ENCODE measurements around the gene RAMP2.
"Not testable (repeated sequence)": the region's sequence is repeated elsewhere in the genome, so short reads cannot be mapped to it uniquely, and the experiment has no call there.

The RAMP2 gene

GRCh38 chr17:42748908-42749798, 11.9 kb upstream of the RAMP2 start:
- no peak overlapping the region for H3K4me3 Mint-ChIP-seq
- H3K4me1 Mint-ChIP-seq: peaks cover 9% of the 10 kb centered on the region
- peaks cover 32% of the 10 kb centered on the region for H3K27me3 Mint-ChIP-seq
- ATAC-seq (replicated peaks; ENCODE audit: extremely low read depth, poor library complexity, severe bottlenecking) (no peak), DNase-seq (ENCODE audit: low spot score in 2 of 2) (no peak)
- H3K36me3 Mint-ChIP-seq (ENCODE audit: insufficient read depth): peaks cover 7% of the 10 kb centered on the region
- H3K27ac Mint-ChIP-seq (ENCODE audit: low read depth): no peak overlapping the region
- H3K9me3 Mint-ChIP-seq: no peaks in the 10 kb centered on the region

GRCh38 chr17:42750739-42751344, 10.2 kb upstream of the RAMP2 start:
- DNase-seq (ENCODE audit: low spot score in 2 of 2) (no peak), ATAC-seq (replicated peaks; ENCODE audit: extremely low read depth, poor library complexity, severe bottlenecking) (no peak)
- no peaks in the 10 kb centered on the region for H3K9me3 Mint-ChIP-seq
- no peak overlapping the region for H3K4me3 Mint-ChIP-seq
- H3K27me3 Mint-ChIP-seq: peaks cover 45% of the 10 kb centered on the region
- no peak overlapping the region for H3K27ac Mint-ChIP-seq (ENCODE audit: low read depth)
- no peaks in the 10 kb centered on the region for H3K36me3 Mint-ChIP-seq (ENCODE audit: insufficient read depth)
- H3K4me1 Mint-ChIP-seq: no peaks in the 10 kb centered on the region

GRCh38 chr17:42751628-42752027, 9.4 kb upstream of the RAMP2 start:
- DNase-seq (ENCODE audit: low spot score in 2 of 2) (no peak), ATAC-seq (replicated peaks; ENCODE audit: extremely low read depth, poor library complexity, severe bottlenecking) (no peak)
- no peak overlapping the region for H3K4me3 Mint-ChIP-seq
- peaks cover 53% of the 10 kb centered on the region for H3K27me3 Mint-ChIP-seq
- H3K36me3 Mint-ChIP-seq (ENCODE audit: insufficient read depth): no peaks in the 10 kb centered on the region
- H3K27ac Mint-ChIP-seq (ENCODE audit: low read depth): no peak overlapping the region
- no peaks in the 10 kb centered on the region for H3K4me1 Mint-ChIP-seq
- H3K9me3 Mint-ChIP-seq: no peaks in the 10 kb centered on the region

- ATAC-seq (replicated peaks; ENCODE audit: extremely low read depth, poor library complexity, severe bottlenecking): no peak
- no peaks in the 10 kb centered on the region for H3K9me3 Mint-ChIP-seq
- H3K4me3 Mint-ChIP-seq: no peak overlapping the region
- H3K36me3 Mint-ChIP-seq (ENCODE audit: insufficient read depth): peaks cover 3% of the 10 kb centered on the region
- peaks cover 55% of the 10 kb centered on the region for H3K27me3 Mint-ChIP-seq
- no peak for DNase-seq (ENCODE audit: low spot score in 2 of 2)
- H3K27ac Mint-ChIP-seq (ENCODE audit: low read depth): no peak overlapping the region
- no peaks in the 10 kb centered on the region for H3K4me1 Mint-ChIP-seq
Measured at GRCh38 chr17:42754782-42755181, 6.2 kb upstream of the RAMP2 start.

GRCh38 chr17:42759982-42760651, 910 bp upstream of the RAMP2 start:
- Mint-ChIP-seq H3K9me3 (no peaks in the 10 kb centered on the region), H3K27ac (ENCODE audit: low read depth) (no peak overlapping the region), H3K4me3 (peak overlapping the region; percentile 41), H3K36me3 (ENCODE audit: insufficient read depth) (peaks cover 3% of the 10 kb centered on the region), H3K4me1 (no peaks in the 10 kb centered on the region), H3K27me3 (peaks cover 72% of the 10 kb centered on the region)
- no peak for DNase-seq (ENCODE audit: low spot score in 2 of 2)
- peak; percentile 18 for ATAC-seq (replicated peaks; ENCODE audit: extremely low read depth, poor library complexity, severe bottlenecking)

GRCh38 chr17:42761638-42762037, 611 bp downstream of the RAMP2 start:
- no peak for ATAC-seq (replicated peaks; ENCODE audit: extremely low read depth, poor library complexity, severe bottlenecking)
- Mint-ChIP-seq H3K36me3 (ENCODE audit: insufficient read depth) (peaks cover 3% of the 10 kb centered on the region), H3K27me3 (peaks cover 69% of the 10 kb centered on the region), H3K4me3 (peak overlapping the region; percentile 47), H3K9me3 (no peaks in the 10 kb centered on the region), H3K27ac (ENCODE audit: low read depth) (no peak overlapping the region), H3K4me1 (no peaks in the 10 kb centered on the region)
- DNase-seq (ENCODE audit: low spot score in 2 of 2): no peak

- Mint-ChIP-seq H3K9me3 (no peaks in the 10 kb centered on the region), H3K27me3 (peaks cover 75% of the 10 kb centered on the region), H3K4me3 (no peak overlapping the region), H3K27ac (ENCODE audit: low read depth) (no peak overlapping the region), H3K4me1 (no peaks in the 10 kb centered on the region), H3K36me3 (ENCODE audit: insufficient read depth) (no peaks in the 10 kb centered on the region)
- DNase-seq (ENCODE audit: low spot score in 2 of 2): no peak
- ATAC-seq (replicated peaks; ENCODE audit: extremely low read depth, poor library complexity, severe bottlenecking): no peak
Measured at GRCh38 chr17:42766124-42766523, 5.1 kb downstream of the RAMP2 start.

- no peaks in the 10 kb centered on the region for H3K36me3 Mint-ChIP-seq (ENCODE audit: insufficient read depth)
- H3K27me3 Mint-ChIP-seq: peaks cover 63% of the 10 kb centered on the region
- no peak for DNase-seq (ENCODE audit: low spot score in 2 of 2)
- H3K27ac Mint-ChIP-seq (ENCODE audit: low read depth): no peak overlapping the region
- no peak for ATAC-seq (replicated peaks; ENCODE audit: extremely low read depth, poor library complexity, severe bottlenecking)
- H3K4me3 Mint-ChIP-seq: no peak overlapping the region
- no peaks in the 10 kb centered on the region for H3K9me3 Mint-ChIP-seq
- H3K4me1 Mint-ChIP-seq: peaks cover 7% of the 10 kb centered on the region
Measured at GRCh38 chr17:42767512-42767911, 6.5 kb downstream of the RAMP2 start.

- not testable (repeated sequence) for H3K27ac Mint-ChIP-seq (ENCODE audit: low read depth); H3K36me3 Mint-ChIP-seq (ENCODE audit: insufficient read depth); H3K9me3 Mint-ChIP-seq; ATAC-seq (replicated peaks; ENCODE audit: extremely low read depth, poor library complexity, severe bottlenecking); H3K4me3 Mint-ChIP-seq; H3K4me1 Mint-ChIP-seq; DNase-seq (ENCODE audit: low spot score in 2 of 2)
- H3K27me3 Mint-ChIP-seq: peaks cover 58% of the 10 kb centered on the region
Measured at GRCh38 chr17:42768006-42768405, 7.0 kb downstream of the RAMP2 start.

GRCh38 chr17:42769964-42770363, 8.9 kb downstream of the RAMP2 start:
- Mint-ChIP-seq H3K4me1 (peaks cover 22% of the 10 kb centered on the region), H3K27me3 (peaks cover 39% of the 10 kb centered on the region)
- H3K27ac Mint-ChIP-seq (ENCODE audit: low read depth); ATAC-seq (replicated peaks; ENCODE audit: extremely low read depth, poor library complexity, severe bottlenecking); DNase-seq (ENCODE audit: low spot score in 2 of 2); H3K4me3 Mint-ChIP-seq; H3K9me3 Mint-ChIP-seq; H3K36me3 Mint-ChIP-seq (ENCODE audit: insufficient read depth): not testable (repeated sequence)

- ATAC-seq (replicated peaks; ENCODE audit: extremely low read depth, poor library complexity, severe bottlenecking): peak; percentile 12
- no peak for DNase-seq (ENCODE audit: low spot score in 2 of 2)
- Mint-ChIP-seq H3K27ac (ENCODE audit: low read depth) (peak overlapping the region; percentile 100), H3K27me3 (peaks cover 14% of the 10 kb centered on the region), H3K4me3 (peak overlapping the region; percentile 99), H3K9me3 (no peaks in the 10 kb centered on the region), H3K4me1 (peaks cover 22% of the 10 kb centered on the region), H3K36me3 (ENCODE audit: insufficient read depth) (peaks cover 30% of the 10 kb centered on the region)
Measured at GRCh38 chr17:42772945-42773289, 11.9 kb downstream of the RAMP2 start.

- H3K27ac Mint-ChIP-seq (ENCODE audit: low read depth): peak within 1 kb of the TSS; percentile 100
- H3K4me1 Mint-ChIP-seq: peaks cover 22% of the 10 kb centered on the region
Measured at GRCh38 chr17:42773290-42774035, 12.4 kb downstream of the RAMP2 start, which contains the start of gene VPS25. TSS of gene VPS25 (plus strand) at chr17:42773449. CDS start at chr17:42773476, 27 bp downstream.

More at GRCh38 chr17:42773290-42774035, 12.4 kb downstream of the RAMP2 start, which contains the start of gene VPS25:
- H3K4me3 Mint-ChIP-seq: peak within 1 kb of the TSS; percentile 99
- peak; percentile 95 for ATAC-seq (replicated peaks; ENCODE audit: extremely low read depth, poor library complexity, severe bottlenecking)
- H3K9me3 Mint-ChIP-seq: no peaks in the 10 kb centered on the region
- peaks cover 33% of the 10 kb centered on the region for H3K36me3 Mint-ChIP-seq (ENCODE audit: insufficient read depth)
- peaks cover 9% of the 10 kb centered on the region for H3K27me3 Mint-ChIP-seq
- DNase-seq (ENCODE audit: low spot score in 2 of 2): peak; percentile 48 to 57

All from central memory CD8-positive, alpha-beta T cell (primary cell).